B cell (primary cell): Measurements from ENCODE around the gene PMP22.

Experiments used
- EZH2 ChIP-seq: IDR thresholded peaks from 2 replicates; pipeline ENCODE4 v1.6.1; 2012; ENCODE audit warnings: borderline replicate concordance, low read depth, mild to moderate bottlenecking, moderate library complexity, low read length; ENCODE audit not compliant: insufficient read depth, poor library complexity, severe bottlenecking
- TF ChIP-seq, protein P1 (sequence below): fragments of 200-600 bp; IDR thresholded peaks from one replicate; pipeline ENCODE4 v1.8.0; 2022; ENCODE audit warnings: antibody characterized with exemption, mild to moderate bottlenecking

DNA sequence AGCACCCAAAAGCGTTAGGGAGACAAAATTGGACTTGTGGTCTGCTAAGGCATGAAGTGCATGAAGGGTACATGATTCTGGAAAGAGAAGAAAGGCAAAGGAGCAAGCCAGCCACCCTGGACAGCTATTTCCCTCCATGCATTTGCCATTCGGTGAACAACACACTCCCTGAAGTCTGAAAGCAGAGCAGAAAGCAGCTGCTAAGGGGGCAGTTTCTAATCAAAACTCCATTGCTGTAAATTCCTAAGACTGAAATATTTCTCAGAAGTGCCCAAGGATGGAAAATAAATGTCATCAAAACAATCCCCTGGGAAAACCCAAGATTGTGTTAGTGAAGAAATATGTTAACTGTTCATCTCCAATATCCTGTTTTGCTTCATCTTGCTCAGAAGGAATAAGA, 44.3 kb downstream of the PMP22 start:
- TF ChIP-seq, protein P1, sequence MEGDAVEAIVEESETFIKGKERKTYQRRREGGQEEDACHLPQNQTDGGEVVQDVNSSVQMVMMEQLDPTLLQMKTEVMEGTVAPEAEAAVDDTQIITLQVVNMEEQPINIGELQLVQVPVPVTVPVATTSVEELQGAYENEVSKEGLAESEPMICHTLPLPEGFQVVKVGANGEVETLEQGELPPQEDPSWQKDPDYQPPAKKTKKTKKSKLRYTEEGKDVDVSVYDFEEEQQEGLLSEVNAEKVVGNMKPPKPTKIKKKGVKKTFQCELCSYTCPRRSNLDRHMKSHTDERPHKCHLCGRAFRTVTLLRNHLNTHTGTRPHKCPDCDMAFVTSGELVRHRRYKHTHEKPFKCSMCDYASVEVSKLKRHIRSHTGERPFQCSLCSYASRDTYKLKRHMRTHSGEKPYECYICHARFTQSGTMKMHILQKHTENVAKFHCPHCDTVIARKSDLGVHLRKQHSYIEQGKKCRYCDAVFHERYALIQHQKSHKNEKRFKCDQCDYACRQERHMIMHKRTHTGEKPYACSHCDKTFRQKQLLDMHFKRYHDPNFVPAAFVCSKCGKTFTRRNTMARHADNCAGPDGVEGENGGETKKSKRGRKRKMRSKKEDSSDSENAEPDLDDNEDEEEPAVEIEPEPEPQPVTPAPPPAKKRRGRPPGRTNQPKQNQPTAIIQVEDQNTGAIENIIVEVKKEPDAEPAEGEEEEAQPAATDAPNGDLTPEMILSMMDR, result no peak
- no peak for TF ChIP-seq EZH2
